ENCODE results near the gene SELL. TPM values are rescaled to one million over a fixed set of nuclear protein-coding genes. Genes with fewer than 3 reads are reported as not detected.
"Not testable (repeated sequence)": the region's sequence is repeated elsewhere in the genome, so short reads cannot be mapped to it uniquely, and the experiment has no call there.

Gene SELL
- total RNA-seq, 1 donor from 2014 or later: 2.5 TPM

GRCh38 chr1:169696273-169697100 lies 14.9 kb downstream of the SELL start:
- Mint-ChIP-seq H3K36me3 (no peaks in the 10 kb centered on the region), H3K9me3 (no peaks in the 10 kb centered on the region), H3K4me1 (peaks cover 6% of the 10 kb centered on the region), H3K27me3 (ENCODE audit: low read depth) (no peaks in the 10 kb centered on the region), H3K27ac (no peak overlapping the region), H3K4me3 (no peak overlapping the region)
- TF ChIP-seq CTCF (IDR thresholded peaks at IDR 0.05; ENCODE audit: unreplicated experiment): no peak
- DNase-seq (ENCODE audit: low spot score in 2 of 2, unreplicated experiment in 2 of 2): no peak

GRCh38 chr1:169694304-169695075 lies 16.9 kb downstream of the SELL start:
- no peaks in the 10 kb centered on the region for H3K27me3 Mint-ChIP-seq (ENCODE audit: low read depth)
- peaks cover 17% of the 10 kb centered on the region for H3K4me1 Mint-ChIP-seq
- no peak for TF ChIP-seq CTCF (IDR thresholded peaks at IDR 0.05; ENCODE audit: unreplicated experiment)

GRCh38 chr1:169692756-169693460 lies 18.5 kb downstream of the SELL start:
- DNase-seq (ENCODE audit: low spot score in 2 of 2, unreplicated experiment in 2 of 2): no peak
- TF ChIP-seq CTCF (IDR thresholded peaks at IDR 0.05; ENCODE audit: unreplicated experiment): no peak
- H3K4me1 Mint-ChIP-seq: peaks cover 18% of the 10 kb centered on the region
- no peaks in the 10 kb centered on the region for H3K36me3 Mint-ChIP-seq
- H3K4me3 Mint-ChIP-seq: no peak overlapping the region
- no peaks in the 10 kb centered on the region for H3K9me3 Mint-ChIP-seq
- no peak overlapping the region for H3K27ac Mint-ChIP-seq
- no peaks in the 10 kb centered on the region for H3K27me3 Mint-ChIP-seq (ENCODE audit: low read depth)

More at GRCh38 chr1:169694304-169695075, 16.9 kb downstream of the SELL start:
- H3K27ac Mint-ChIP-seq: no peak overlapping the region
- no peak overlapping the region for H3K4me3 Mint-ChIP-seq
- no peak for DNase-seq (ENCODE audit: low spot score in 2 of 2, unreplicated experiment in 2 of 2)
- H3K9me3 Mint-ChIP-seq: no peaks in the 10 kb centered on the region
- no peaks in the 10 kb centered on the region for H3K36me3 Mint-ChIP-seq

GRCh38 chr1:169690489-169690888 lies 20.9 kb downstream of the SELL start:
- H3K27me3 Mint-ChIP-seq (ENCODE audit: low read depth): no peaks in the 10 kb centered on the region
- peaks cover 18% of the 10 kb centered on the region for H3K4me1 Mint-ChIP-seq
- H3K9me3 Mint-ChIP-seq: no peaks in the 10 kb centered on the region
- no peak overlapping the region for H3K27ac Mint-ChIP-seq
- no peak for DNase-seq (ENCODE audit: low spot score in 2 of 2, unreplicated experiment in 2 of 2)
- no peak for TF ChIP-seq CTCF (IDR thresholded peaks at IDR 0.05; ENCODE audit: unreplicated experiment)
- H3K36me3 Mint-ChIP-seq: no peaks in the 10 kb centered on the region
- H3K4me3 Mint-ChIP-seq: no peak overlapping the region

GRCh38 chr1:169689395-169689794 lies 22.0 kb downstream of the SELL start:
- DNase-seq (ENCODE audit: low spot score in 2 of 2, unreplicated experiment in 2 of 2): no peak
- no peaks in the 10 kb centered on the region for H3K9me3 Mint-ChIP-seq
- no peak overlapping the region for H3K4me3 Mint-ChIP-seq
- no peaks in the 10 kb centered on the region for H3K36me3 Mint-ChIP-seq
- no peaks in the 10 kb centered on the region for H3K27me3 Mint-ChIP-seq (ENCODE audit: low read depth)
- no peak for TF ChIP-seq CTCF (IDR thresholded peaks at IDR 0.05; ENCODE audit: unreplicated experiment)
- peaks cover 18% of the 10 kb centered on the region for H3K4me1 Mint-ChIP-seq
- no peak overlapping the region for H3K27ac Mint-ChIP-seq

GRCh38 chr1:169688377-169688776 lies 23.0 kb downstream of the SELL start:
- peaks cover 18% of the 10 kb centered on the region for H3K4me1 Mint-ChIP-seq
- DNase-seq (ENCODE audit: low spot score in 2 of 2, unreplicated experiment in 2 of 2); H3K27me3 Mint-ChIP-seq (ENCODE audit: low read depth); H3K4me3 Mint-ChIP-seq; H3K27ac Mint-ChIP-seq; H3K36me3 Mint-ChIP-seq; H3K9me3 Mint-ChIP-seq: not testable (repeated sequence)
